Natural killer cell treated with Interleukin-12 subunit alpha and Interleukin-12 subunit beta and Interleukin-15 and Interleukin-18, amount 100 ng/mL, for 72 hours (primary cell): Measurements from ENCODE around the gene GAS2. TPM values are rescaled to one million over a fixed set of nuclear protein-coding genes. Genes with fewer than 3 reads are reported as not detected.

Source experiments
- ATAC-seq, 2 donors: fragments of 150-1000 bp; cut with Tn5 transposase in 1 of 2; sonication (Bioruptor Pico), chemical (Tn5 transposase) in 1 of 2; 2 replicates each; pipeline ENCODE4 v1.10.0; 2021
- DNase-seq: peaks from one replicate; pipeline ENCODE4 v3.0.0; 2022; ENCODE audit warnings: low spot score
- H3K27ac Mint-ChIP-seq, 2 donors: 1 replicate in 1 of 2; 2 replicates in 1 of 2; pipeline ENCODE4 v1.8.0; 2022; ENCODE audit warnings: mixed read lengths in 2 of 2, mild to moderate bottlenecking in 1 of 2, moderate library complexity in 1 of 2
- H3K27me3 Mint-ChIP-seq, 2 donors: 1 replicate in 1 of 2; 2 replicates in 1 of 2; pipeline ENCODE4 v1.8.0; 2022; ENCODE audit warnings: mixed read lengths in 2 of 2
- H3K36me3 Mint-ChIP-seq: one replicate; pipeline ENCODE4 v1.8.0; 2022; ENCODE audit warnings: mixed read lengths
- H3K4me1 Mint-ChIP-seq, 2 donors: 1 replicate in 1 of 2; 2 replicates in 1 of 2; pipeline ENCODE4 v1.8.0; 2022; ENCODE audit warnings: low read depth in 2 of 2, mixed read lengths in 2 of 2, mild to moderate bottlenecking in 1 of 2
- H3K4me3 Mint-ChIP-seq: one replicate; pipeline ENCODE4 v1.8.0; 2022; ENCODE audit warnings: mixed read lengths
- H3K9me3 Mint-ChIP-seq: 2 replicates; pipeline ENCODE4 v1.8.0; 2022; ENCODE audit warnings: mixed read lengths
- total RNA-seq, 2 donors: library from RNA; stranded (reverse); gene quantifications; one replicate each; pipeline ENCODE4 v1.2.3, GENCODE V29; 2022

Gene GAS2
- total RNA-seq, 2 donors from 2014 or later, result 0.76 to 2.4 TPM

GRCh38 chr11:22723274-22723673, 56.9 kb downstream of the GAS2 start:
- ATAC-seq, result no peak
- Mint-ChIP-seq H3K27me3 (peaks cover 0 to 2% of the 10 kb centered on the region in 2 donors), H3K36me3 (no peaks in the 10 kb centered on the region)

GRCh38 chr11:22725079-22725478, 58.7 kb downstream of the GAS2 start:
- Mint-ChIP-seq H3K4me1 (no peaks in the 10 kb centered on the region), H3K27me3 (peaks cover 0 to 3% of the 10 kb centered on the region in 2 donors), H3K36me3 (no peaks in the 10 kb centered on the region), H3K9me3 (no peaks in the 10 kb centered on the region), H3K4me3 (no peak overlapping the region), H3K27ac (no peak overlapping the region)
- DNase-seq (no peak), ATAC-seq (no peak)

More at GRCh38 chr11:22723274-22723673, 56.9 kb downstream of the GAS2 start:
- H3K9me3 Mint-ChIP-seq, result no peaks in the 10 kb centered on the region
- H3K4me3 Mint-ChIP-seq, result no peak overlapping the region
- H3K4me1 Mint-ChIP-seq, result no peaks in the 10 kb centered on the region
- no peak overlapping the region for H3K27ac Mint-ChIP-seq
- no peak for DNase-seq

DNA sequence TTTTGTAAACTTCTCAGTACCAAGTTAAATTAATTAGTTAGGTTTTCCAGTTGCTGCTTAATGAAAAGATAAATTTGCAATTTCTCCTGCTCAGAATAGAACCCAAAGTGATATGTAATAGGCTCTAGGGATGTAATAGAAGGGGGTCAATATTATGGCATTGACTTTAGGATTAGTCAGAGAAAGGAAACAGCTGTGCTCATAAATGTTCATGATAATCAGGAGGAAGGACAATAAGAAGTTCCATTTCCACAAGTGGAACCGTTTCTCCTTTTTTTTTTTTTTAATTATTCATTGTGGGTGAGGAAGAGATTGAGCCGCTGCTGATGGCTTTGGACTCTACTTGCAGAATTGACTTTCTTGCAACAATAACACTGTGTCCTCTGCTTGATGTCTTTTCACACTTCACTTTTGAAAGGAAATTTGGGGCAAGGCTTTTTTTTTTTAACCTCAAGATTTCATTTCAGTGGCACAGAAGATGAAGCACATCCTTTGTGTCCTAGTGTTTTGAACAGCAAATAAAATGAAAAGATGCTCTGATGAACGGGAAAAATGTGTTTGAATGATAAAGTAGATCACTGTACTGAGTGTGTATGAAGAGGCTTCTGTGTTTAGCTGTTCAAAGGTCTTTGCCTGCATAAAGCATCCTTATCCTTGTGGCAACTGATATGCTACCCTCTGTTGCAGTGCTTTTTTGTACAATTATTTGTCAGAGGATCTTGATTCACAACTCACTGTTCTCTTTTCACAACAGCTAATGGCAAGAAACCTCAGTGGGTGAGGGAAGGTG, 62.4 kb downstream of the GAS2 start:
- DNase-seq, result no peak
- H3K36me3 Mint-ChIP-seq, result no peaks in the 10 kb centered on the region
- H3K4me1 Mint-ChIP-seq, result no peaks in the 10 kb centered on the region
- no peak for ATAC-seq
- peaks cover 0 to 3% of the 10 kb centered on the region in 2 donors for H3K27me3 Mint-ChIP-seq
- H3K9me3 Mint-ChIP-seq, result no peaks in the 10 kb centered on the region
- H3K4me3 Mint-ChIP-seq, result no peak overlapping the region
- no peak overlapping the region for H3K27ac Mint-ChIP-seq

- DNase-seq, result no peak
- H3K9me3 Mint-ChIP-seq, result no peaks in the 10 kb centered on the region
Measured at GRCh38 chr11:22730319-22730718, 63.9 kb downstream of the GAS2 start.

DNA sequence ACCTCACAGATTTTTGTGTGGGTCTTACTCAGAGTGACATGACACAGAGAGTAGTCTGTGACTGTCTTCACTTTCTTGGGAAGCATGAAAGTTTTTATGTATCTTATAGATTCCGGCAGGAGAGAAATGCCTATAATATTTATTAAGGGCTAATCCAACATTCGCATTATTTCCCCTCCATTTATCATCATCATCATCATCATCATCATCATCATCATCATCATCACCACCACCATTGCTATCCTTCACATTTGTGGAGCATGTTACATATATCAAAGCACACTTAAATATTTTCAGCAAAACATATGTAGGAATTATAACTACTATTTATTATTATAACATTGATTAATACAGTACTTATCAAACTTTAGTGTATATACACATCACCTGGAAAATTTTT, 66.2 kb downstream of the GAS2 start:
- peaks cover 0 to 3% of the 10 kb centered on the region in 2 donors for H3K27me3 Mint-ChIP-seq
- ATAC-seq (no peak), DNase-seq (no peak)
- no peak overlapping the region for H3K4me3 Mint-ChIP-seq
- no peaks in the 10 kb centered on the region for H3K4me1 Mint-ChIP-seq
- no peaks in the 10 kb centered on the region for H3K9me3 Mint-ChIP-seq
- no peak overlapping the region for H3K27ac Mint-ChIP-seq
- no peaks in the 10 kb centered on the region for H3K36me3 Mint-ChIP-seq

More at GRCh38 chr11:22730319-22730718, 63.9 kb downstream of the GAS2 start:
- Mint-ChIP-seq H3K27me3 (peaks cover 0 to 3% of the 10 kb centered on the region in 2 donors), H3K36me3 (no peaks in the 10 kb centered on the region), H3K4me1 (no peaks in the 10 kb centered on the region), H3K4me3 (no peak overlapping the region), H3K27ac (no peak overlapping the region)
- ATAC-seq, result no peak

DNA sequence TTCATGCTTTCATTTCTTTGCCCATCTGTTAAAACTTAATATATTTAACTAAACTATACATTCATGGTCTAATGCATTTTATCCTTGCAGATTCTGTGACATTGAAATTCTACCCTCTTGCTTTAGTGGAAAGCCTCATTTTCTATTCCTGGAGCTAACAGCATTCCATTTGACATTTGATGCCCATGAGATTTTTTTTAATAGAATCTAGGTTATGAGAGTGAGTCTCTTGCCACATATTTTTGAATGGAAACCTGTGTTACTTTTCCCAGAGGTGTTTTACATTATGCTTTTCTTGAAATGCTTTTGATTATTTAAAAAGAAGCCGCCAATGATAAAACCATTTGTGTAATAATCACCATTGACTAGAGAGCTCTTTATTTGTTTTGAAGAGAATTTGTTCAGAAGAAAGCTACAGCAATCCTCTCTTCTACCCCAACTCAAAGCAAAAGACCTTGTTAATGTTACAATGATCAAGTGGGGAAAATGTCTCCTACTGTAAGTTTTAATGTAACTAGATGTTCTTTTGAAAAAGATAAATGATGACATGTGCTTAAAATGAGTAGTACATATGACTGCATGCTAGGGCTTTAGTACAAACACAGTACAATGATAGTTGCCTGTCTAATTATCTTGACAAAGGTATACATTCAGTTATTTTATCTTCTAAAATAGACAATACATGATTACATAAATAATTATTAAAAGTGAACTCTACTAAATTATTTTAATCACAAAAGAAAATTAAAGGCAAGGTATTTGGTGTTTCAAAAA, 67.3 kb downstream of the GAS2 start:
- no peaks in the 10 kb centered on the region for H3K9me3 Mint-ChIP-seq
- no peak for ATAC-seq
- no peaks in the 10 kb centered on the region for H3K36me3 Mint-ChIP-seq
- H3K27me3 Mint-ChIP-seq, result peaks cover 0 to 3% of the 10 kb centered on the region in 2 donors
- no peak overlapping the region for H3K27ac Mint-ChIP-seq
- no peak overlapping the region for H3K4me3 Mint-ChIP-seq
- no peak for DNase-seq
- no peaks in the 10 kb centered on the region for H3K4me1 Mint-ChIP-seq

GRCh38 chr11:22734628-22735345, 68.4 kb downstream of the GAS2 start:
- Mint-ChIP-seq H3K4me1 (no peaks in the 10 kb centered on the region), H3K36me3 (no peaks in the 10 kb centered on the region), H3K27ac (no peak overlapping the region), H3K9me3 (no peaks in the 10 kb centered on the region), H3K27me3 (no peaks in the 10 kb centered on the region), H3K4me3 (no peak overlapping the region)
- ATAC-seq, result no peak
- no peak for DNase-seq

- H3K27me3 Mint-ChIP-seq, result peaks cover 8 to 31% of the 10 kb centered on the region in 2 donors
- no peak overlapping the region for H3K27ac Mint-ChIP-seq
- no peak overlapping the region for H3K4me3 Mint-ChIP-seq
- ATAC-seq, result no peak
- no peaks in the 10 kb centered on the region for H3K36me3 Mint-ChIP-seq
- DNase-seq, result no peak
- peaks cover 4% of the 10 kb centered on the region for H3K9me3 Mint-ChIP-seq
- peaks cover 0 to 4% of the 10 kb centered on the region in 2 donors for H3K4me1 Mint-ChIP-seq
Measured at GRCh38 chr11:22742157-22742613, 75.8 kb downstream of the GAS2 start.

DNA sequence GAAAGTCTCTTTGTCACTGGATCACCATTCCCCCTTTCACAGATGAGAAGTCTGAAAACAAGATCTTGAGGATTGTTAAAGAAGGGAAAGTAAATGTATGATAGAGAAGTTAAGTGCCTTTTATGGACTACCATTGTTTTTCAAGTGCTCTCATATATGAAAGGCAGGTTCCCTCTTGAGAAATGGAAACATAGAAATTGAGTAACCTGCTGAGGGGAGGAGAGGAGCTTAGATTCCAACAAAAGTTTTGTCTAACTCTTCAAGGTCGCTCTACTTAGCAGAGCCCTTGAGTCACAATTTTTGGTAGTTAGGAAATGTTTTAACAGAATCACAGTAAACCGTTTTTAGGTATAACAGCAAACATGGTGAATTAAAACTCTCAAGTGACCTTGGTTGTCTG, 83.1 kb downstream of the GAS2 start:
- H3K9me3 Mint-ChIP-seq, result no peaks in the 10 kb centered on the region
- H3K4me1 Mint-ChIP-seq, result no peaks in the 10 kb centered on the region
- ATAC-seq, result no peak
- H3K27me3 Mint-ChIP-seq, result peaks cover 5 to 19% of the 10 kb centered on the region in 2 donors
- no peak overlapping the region for H3K27ac Mint-ChIP-seq
- H3K36me3 Mint-ChIP-seq, result no peaks in the 10 kb centered on the region
- H3K4me3 Mint-ChIP-seq, result no peak overlapping the region
- no peak for DNase-seq

DNA sequence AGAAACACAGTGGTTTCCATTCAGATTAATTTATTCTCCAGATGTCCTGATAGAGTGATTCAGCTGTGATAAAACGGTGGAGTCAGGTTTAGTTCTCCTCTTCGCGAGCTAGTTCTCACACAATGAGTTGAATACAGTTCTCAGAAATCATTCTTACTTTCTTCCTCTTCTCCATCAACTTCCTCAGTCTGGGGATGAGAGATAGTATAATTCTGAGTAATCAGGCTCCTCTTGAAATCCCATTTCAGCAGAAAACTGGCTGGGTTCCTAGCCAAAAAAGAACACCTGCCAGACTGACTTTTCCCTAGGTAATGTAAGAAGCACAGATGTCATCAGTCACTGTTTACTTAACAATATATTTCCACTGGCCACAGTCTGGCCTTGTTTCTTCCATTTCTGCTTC, 86.5 kb downstream of the GAS2 start:
- no peak for DNase-seq
- Mint-ChIP-seq H3K4me3 (no peak overlapping the region), H3K27ac (no peak overlapping the region), H3K36me3 (no peaks in the 10 kb centered on the region), H3K27me3 (no peaks in the 10 kb centered on the region), H3K4me1 (no peaks in the 10 kb centered on the region), H3K9me3 (no peaks in the 10 kb centered on the region)
- ATAC-seq, result no peak

GRCh38 chr11:22753416-22753815, 87.0 kb downstream of the GAS2 start:
- DNase-seq (no peak), ATAC-seq (no peak)
- Mint-ChIP-seq H3K27me3 (no peaks in the 10 kb centered on the region), H3K4me1 (no peaks in the 10 kb centered on the region), H3K36me3 (no peaks in the 10 kb centered on the region), H3K27ac (no peak overlapping the region), H3K9me3 (no peaks in the 10 kb centered on the region), H3K4me3 (no peak overlapping the region)

- Mint-ChIP-seq H3K4me3 (no peak overlapping the region), H3K27ac (no peak overlapping the region)
Measured at GRCh38 chr11:22761066-22761465, 94.7 kb downstream of the GAS2 start.

DNA sequence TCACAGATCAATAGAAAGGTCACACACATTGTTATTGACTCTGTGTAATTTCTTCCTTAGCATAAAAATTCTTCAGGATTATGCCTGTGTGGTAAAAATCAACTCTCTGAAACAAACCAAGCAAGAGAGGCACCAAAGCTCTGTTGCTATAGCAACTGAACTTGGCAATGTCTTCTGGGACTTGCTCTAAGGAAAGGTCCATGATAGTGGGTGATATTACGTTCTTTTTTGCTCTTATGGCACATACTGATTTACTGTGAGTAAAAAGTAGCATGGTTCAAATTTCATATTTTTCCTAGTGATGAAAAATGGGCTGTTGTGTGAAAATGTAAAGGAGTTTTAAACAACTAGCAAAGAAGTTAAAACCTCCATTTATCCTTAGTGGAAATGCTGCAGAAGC, 96.8 kb downstream of the GAS2 start:
- Mint-ChIP-seq H3K36me3 (no peaks in the 10 kb centered on the region), H3K27me3 (no peaks in the 10 kb centered on the region), H3K27ac (no peak overlapping the region), H3K9me3 (no peaks in the 10 kb centered on the region), H3K4me3 (no peak overlapping the region), H3K4me1 (no peaks in the 10 kb centered on the region)
- ATAC-seq (no peak), DNase-seq (no peak)

More at GRCh38 chr11:22761066-22761465, 94.7 kb downstream of the GAS2 start:
- no peaks in the 10 kb centered on the region for H3K9me3 Mint-ChIP-seq
- no peaks in the 10 kb centered on the region for H3K36me3 Mint-ChIP-seq
- no peak for ATAC-seq
- H3K4me1 Mint-ChIP-seq, result no peaks in the 10 kb centered on the region
- H3K27me3 Mint-ChIP-seq, result no peaks in the 10 kb centered on the region
- DNase-seq, result no peak

- Mint-ChIP-seq H3K4me1 (no peaks in the 10 kb centered on the region), H3K27me3 (no peaks in the 10 kb centered on the region), H3K36me3 (no peaks in the 10 kb centered on the region), H3K27ac (no peak overlapping the region), H3K9me3 (no peaks in the 10 kb centered on the region), H3K4me3 (no peak overlapping the region)
- no peak for DNase-seq
- no peak for ATAC-seq
Measured at GRCh38 chr11:22764735-22765134, 98.3 kb downstream of the GAS2 start.
